Stimulated activated CD4-positive, alpha-beta T cell treated with anti-CD3 and anti-CD28 coated beads, TNF-alpha, amount 100 ng/mL, for 1 hour (primary cell): ENCODE measurements around the gene DERL2.

Experiments used
- DNase-seq, 3 donors: peaks; one replicate each; pipeline ENCODE4 v3.0.0-alpha.2; 2020; ENCODE audit warnings: low read depth in 3 of 3, low spot score in 1 of 3

DERL2 gene

GRCh38 chr17:5485270-5486205 is at the start of gene DERL2:
Gene DERL2 (minus strand): TSS chr17:5486178. CDS start chr17:5486161, 17 bp downstream.
- no peak for DNase-seq

GRCh38 chr17:5535436-5535835 is 49.5 kb upstream of the DERL2 start:
- DNase-seq: no peak

- no peak for DNase-seq
Measured at GRCh38 chr17:5533486-5534315, 47.7 kb upstream of the DERL2 start.

GRCh38 chr17:5532581-5532980 is 46.6 kb upstream of the DERL2 start:
- no peak for DNase-seq

GRCh38 chr17:5531085-5531418 is 45.1 kb upstream of the DERL2 start:
- DNase-seq: no peak

- DNase-seq: no peak
Measured at GRCh38 chr17:5530265-5531084, 44.5 kb upstream of the DERL2 start.

GRCh38 chr17:5527601-5528250 is 41.7 kb upstream of the DERL2 start:
- DNase-seq: no peak

GRCh38 chr17:5526821-5527598 is 41.0 kb upstream of the DERL2 start:
- peak in 1 of 3 donors; percentile 6 for DNase-seq

- DNase-seq: no peak
Measured at GRCh38 chr17:5523249-5523648, 37.3 kb upstream of the DERL2 start.

- no peak for DNase-seq
Measured at GRCh38 chr17:5522476-5522875, 36.5 kb upstream of the DERL2 start.

- no peak for DNase-seq
Measured at GRCh38 chr17:5516060-5516792, 30.2 kb upstream of the DERL2 start.

GRCh38 chr17:5514976-5515375 is 29.0 kb upstream of the DERL2 start:
- DNase-seq: no peak

GRCh38 chr17:5513628-5514027 is 27.6 kb upstream of the DERL2 start:
- DNase-seq: no peak

GRCh38 chr17:5511401-5512225 is 25.6 kb upstream of the DERL2 start:
- no peak for DNase-seq

GRCh38 chr17:5510771-5511170 is 24.8 kb upstream of the DERL2 start:
- DNase-seq: no peak

- DNase-seq: no peak
Measured at GRCh38 chr17:5509482-5509881, 23.5 kb upstream of the DERL2 start.

GRCh38 chr17:5508810-5509209 is 22.8 kb upstream of the DERL2 start:
- no peak for DNase-seq

GRCh38 chr17:5506307-5506706 is 20.3 kb upstream of the DERL2 start:
- no peak for DNase-seq
